K562 (cell line): ENCODE data around the gene SLC9C2. TPM values are rescaled to one million over a fixed set of nuclear protein-coding genes. Genes with fewer than 3 reads are reported as not detected.
A peak's percentile ranks its signal among the peaks of the same experiment; 100 is the strongest.

ENCODE experiments used
- CEBPB ChIP-seq: fragments of 450-650 bp; IDR thresholded peaks from 2 replicates; pipeline ENCODE4 v1.6.1; 2016; ENCODE audit warnings: missing genetic modification characterization, missing compliant biosample characterization
- CEBPG ChIP-seq, 3 experiments: fragments of 200-800 bp in 1 of 3; sonication (Bioruptor generic) in 1 of 3; sonication (generic) in 1 of 3; formaldehyde crosslinking in 1 of 3; IDR thresholded peaks in 2 of 3; conservative IDR thresholded peaks in 1 of 3; 2 replicates each; pipeline versions ENCODE4 v1.6.1 to v1.8.0; 2016 to 2022; ENCODE audit warnings: missing compliant biosample characterization in 2 of 3, missing genetic modification characterization in 2 of 3, mild to moderate bottlenecking in 1 of 3, missing genetic modification reagents in 1 of 3
- DPF2 ChIP-seq: fragments of 450-650 bp; IDR thresholded peaks from 2 replicates; pipeline ENCODE4 v1.6.1; 2016
- MAZ ChIP-seq, 2 experiments: fragments of 450-650 bp in 1 of 2; sonication (generic) in 1 of 2; formaldehyde crosslinking; IDR thresholded peaks in 1 of 2; conservative IDR thresholded peaks in 1 of 2; 2 replicates each; pipeline versions ENCODE4 v1.4.0 to v1.5.0; 2020; ENCODE audit warnings: mild to moderate bottlenecking in 1 of 2, missing genetic modification reagents in 1 of 2
- MNT ChIP-seq, 2 experiments: fragments of 450-650 bp; conservative IDR thresholded peaks; 2 replicates each; pipeline ENCODE4 v1.6.1; 2017; ENCODE audit warnings: mild to moderate bottlenecking in 2 of 2, moderate library complexity in 2 of 2
- MTA2 ChIP-seq: fragments of 450-650 bp; IDR thresholded peaks from 2 replicates; pipeline ENCODE4 v1.6.1; 2016; ENCODE audit warnings: low read depth
- NFIX ChIP-seq: fragments of 250-450 bp; sonication (Bioruptor Pico); IDR thresholded peaks from 2 replicates; pipeline ENCODE4 v1.4.0; 2020; ENCODE audit warnings: low read depth, mild to moderate bottlenecking, moderate library complexity
- SLC30A9 ChIP-seq: fragments of 250-450 bp; sonication (Bioruptor Pico); IDR thresholded peaks from 2 replicates; pipeline ENCODE4 v1.8.0; 2022; ENCODE audit warnings: mild to moderate bottlenecking, moderate library complexity
- SMAD1 ChIP-seq: fragments of 150-350 bp; IDR thresholded peaks from 2 replicates; pipeline ENCODE4 v1.6.1; 2014; ENCODE audit warnings: low read length, low read depth; ENCODE audit not compliant: partially characterized antibody
- SMARCB1 ChIP-seq: IDR thresholded peaks from 2 replicates; pipeline ENCODE4 v1.6.1; 2011; ENCODE audit warnings: improper control_type of control experiment, low read depth; ENCODE audit not compliant: insufficient read length
- U2AF2 ChIP-seq: fragments of 200-400 bp; formaldehyde crosslinking; optimal IDR thresholded peaks from 2 replicates; pipeline ENCODE3; 2017; ENCODE audit warnings: low read depth, mild to moderate bottlenecking, low read length
- ZNF239 ChIP-seq: fragments of 250-450 bp; sonication (Bioruptor Pico); IDR thresholded peaks from 2 replicates; pipeline ENCODE4 v1.4.0; 2020; ENCODE audit warnings: mild to moderate bottlenecking
- ZNF395 ChIP-seq: fragments of 200-800 bp; sonication (Bioruptor generic); IDR thresholded peaks from 2 replicates; pipeline ENCODE4 v1.6.1; 2017; ENCODE audit warnings: missing genetic modification characterization, missing compliant biosample characterization
- polyA plus RNA-seq, 8 experiments: library from polyadenylated mRNA; depleted of rRNA in 4 of 8; stranded (reverse) in 5 of 8; unstranded in 3 of 8; fragments of >200 nt; fragmentation: Nextera tagmentation in 2 of 8; fragmentation: Illumina TruSeq in 1 of 8; extraction: Ambion mirVana in 2 of 8; extraction: Trizol in 1 of 8; gene quantifications; 2 replicates each; pipeline versions ENCODE4 v1.2.1 to v1.2.3, GENCODE V29; 2011 to 2014; ENCODE audit warnings: inconsistent platforms in 1 of 8, missing spikeins in 1 of 8
- total RNA-seq, 7 experiments: library from RNA; depleted of rRNA in 6 of 7; stranded (reverse); fragments of >200 nt in 6 of 7; fragmentation: Illumina TruSeq in 2 of 7; extraction: Trizol in 2 of 7; gene quantifications; 2 replicates each; pipeline versions ENCODE4 v1.2.1 to v1.2.3, GENCODE V29; 2011 to 2021; ENCODE audit warnings: low replicate concordance in 1 of 7
- TF ChIP-seq, protein P1 (sequence below), 3 experiments: fragments of 200-800 bp in 1 of 3; fragments of 250-450 bp in 1 of 3; fragments of 450-650 bp in 1 of 3; sonication (Bioruptor Pico) in 1 of 3; sonication (Bioruptor generic) in 1 of 3; formaldehyde crosslinking in 1 of 3; IDR thresholded peaks; 2 replicates each; pipeline versions ENCODE4 v1.6.1 to v1.8.0; 2016 to 2022; ENCODE audit warnings: mild to moderate bottlenecking in 2 of 3, missing genetic modification characterization in 2 of 3, missing compliant biosample characterization in 1 of 3, moderate library complexity in 1 of 3
- TF ChIP-seq, protein P2 (sequence below): fragments of 250-450 bp; sonication (Bioruptor Pico); IDR thresholded peaks from 2 replicates; pipeline ENCODE4 v1.4.0; 2020; ENCODE audit warnings: borderline replicate concordance
- TF ChIP-seq, protein P3 (sequence below): fragments of 450-650 bp; conservative IDR thresholded peaks from 2 replicates; pipeline ENCODE4 v1.6.1; 2016; ENCODE audit warnings: missing genetic modification characterization, low read depth, mild to moderate bottlenecking, control low read depth, missing compliant biosample characterization

Gene SLC9C2
- total and polyA plus RNA-seq, 9 of the 15 experiments (the other 6 are each of a cell fraction or from before 2014, with no cell fraction given) = 0.11 to 0.22 (median 0.15) TPM; not detected in 5

DNA sequence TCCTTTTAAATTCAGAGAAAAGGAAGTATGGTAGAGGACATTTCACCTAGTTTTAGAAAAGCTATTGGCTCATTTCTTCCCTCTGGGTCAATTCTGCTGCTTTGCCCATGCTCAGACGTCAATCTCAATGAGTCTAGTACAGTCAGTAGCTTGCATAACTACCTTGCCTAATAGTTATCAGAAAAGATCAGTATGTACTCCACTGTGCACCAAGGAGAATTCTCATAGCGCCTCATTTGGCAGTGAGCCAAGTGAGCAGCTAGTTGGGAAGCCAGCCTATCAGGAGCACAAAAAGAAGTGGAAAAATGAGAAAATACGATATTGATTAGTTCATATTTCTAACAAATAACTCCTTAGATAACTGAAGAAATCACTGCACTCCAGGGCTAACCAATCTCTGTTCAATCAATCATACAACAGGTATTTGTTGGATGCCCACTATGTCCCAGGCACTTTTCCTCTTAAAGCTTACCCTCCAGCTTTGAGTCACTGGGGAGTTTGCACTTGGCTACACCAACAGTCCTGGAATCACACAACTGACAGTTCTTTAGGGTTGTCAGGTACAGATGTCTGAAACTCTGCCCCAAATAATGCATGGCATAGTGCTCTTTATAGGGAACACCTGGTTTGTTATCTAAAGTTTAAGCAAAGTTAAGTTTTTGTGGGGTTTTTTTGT lies 75.6 kb downstream of the SLC9C2 start (continued):
- TF ChIP-seq NFIX (CRISPR knock-in tag) = peak; percentile 96
- TF ChIP-seq SMAD1 = peak; percentile 55
- no peak for TF ChIP-seq MAZ (CRISPR knock-in tag; conservative IDR thresholded peaks at IDR 0.05 in 1 of 2, IDR thresholded peaks at IDR 0.05 in 1 of 2)
- TF ChIP-seq ZNF239 (CRISPR knock-in tag) = no peak
- no peak for TF ChIP-seq SLC30A9 (CRISPR knock-in tag)
- TF ChIP-seq, protein P1, sequence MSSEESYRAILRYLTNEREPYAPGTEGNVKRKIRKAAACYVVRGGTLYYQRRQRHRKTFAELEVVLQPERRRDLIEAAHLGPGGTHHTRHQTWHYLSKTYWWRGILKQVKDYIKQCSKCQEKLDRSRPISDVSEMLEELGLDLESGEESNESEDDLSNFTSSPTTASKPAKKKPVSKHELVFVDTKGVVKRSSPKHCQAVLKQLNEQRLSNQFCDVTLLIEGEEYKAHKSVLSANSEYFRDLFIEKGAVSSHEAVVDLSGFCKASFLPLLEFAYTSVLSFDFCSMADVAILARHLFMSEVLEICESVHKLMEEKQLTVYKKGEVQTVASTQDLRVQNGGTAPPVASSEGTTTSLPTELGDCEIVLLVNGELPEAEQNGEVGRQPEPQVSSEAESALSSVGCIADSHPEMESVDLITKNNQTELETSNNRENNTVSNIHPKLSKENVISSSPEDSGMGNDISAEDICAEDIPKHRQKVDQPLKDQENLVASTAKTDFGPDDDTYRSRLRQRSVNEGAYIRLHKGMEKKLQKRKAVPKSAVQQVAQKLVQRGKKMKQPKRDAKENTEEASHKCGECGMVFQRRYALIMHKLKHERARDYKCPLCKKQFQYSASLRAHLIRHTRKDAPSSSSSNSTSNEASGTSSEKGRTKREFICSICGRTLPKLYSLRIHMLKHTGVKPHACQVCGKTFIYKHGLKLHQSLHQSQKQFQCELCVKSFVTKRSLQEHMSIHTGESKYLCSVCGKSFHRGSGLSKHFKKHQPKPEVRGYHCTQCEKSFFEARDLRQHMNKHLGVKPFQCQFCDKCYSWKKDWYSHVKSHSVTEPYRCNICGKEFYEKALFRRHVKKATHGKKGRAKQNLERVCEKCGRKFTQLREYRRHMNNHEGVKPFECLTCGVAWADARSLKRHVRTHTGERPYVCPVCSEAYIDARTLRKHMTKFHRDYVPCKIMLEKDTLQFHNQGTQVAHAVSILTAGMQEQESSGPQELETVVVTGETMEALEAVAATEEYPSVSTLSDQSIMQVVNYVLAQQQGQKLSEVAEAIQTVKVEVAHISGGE (CRISPR knock-in tag; IDR thresholded peaks at IDR 0.05) = no peak
- TF ChIP-seq, protein P2, sequence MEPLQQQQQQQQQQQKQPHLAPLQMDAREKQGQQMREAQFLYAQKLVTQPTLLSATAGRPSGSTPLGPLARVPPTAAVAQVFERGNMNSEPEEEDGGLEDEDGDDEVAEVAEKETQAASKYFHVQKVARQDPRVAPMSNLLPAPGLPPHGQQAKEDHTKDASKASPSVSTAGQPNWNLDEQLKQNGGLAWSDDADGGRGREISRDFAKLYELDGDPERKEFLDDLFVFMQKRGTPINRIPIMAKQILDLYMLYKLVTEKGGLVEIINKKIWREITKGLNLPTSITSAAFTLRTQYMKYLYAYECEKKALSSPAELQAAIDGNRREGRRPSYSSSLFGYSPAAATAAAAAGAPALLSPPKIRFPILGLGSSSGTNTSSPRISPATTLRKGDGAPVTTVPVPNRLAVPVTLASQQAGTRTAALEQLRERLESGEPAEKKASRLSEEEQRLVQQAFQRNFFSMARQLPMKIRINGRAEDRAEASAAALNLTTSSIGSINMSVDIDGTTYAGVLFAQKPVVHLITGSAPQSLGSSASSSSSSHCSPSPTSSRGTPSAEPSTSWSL (CRISPR knock-in tag) = no peak
- TF ChIP-seq DPF2 = no peak
- TF ChIP-seq, protein P3, sequence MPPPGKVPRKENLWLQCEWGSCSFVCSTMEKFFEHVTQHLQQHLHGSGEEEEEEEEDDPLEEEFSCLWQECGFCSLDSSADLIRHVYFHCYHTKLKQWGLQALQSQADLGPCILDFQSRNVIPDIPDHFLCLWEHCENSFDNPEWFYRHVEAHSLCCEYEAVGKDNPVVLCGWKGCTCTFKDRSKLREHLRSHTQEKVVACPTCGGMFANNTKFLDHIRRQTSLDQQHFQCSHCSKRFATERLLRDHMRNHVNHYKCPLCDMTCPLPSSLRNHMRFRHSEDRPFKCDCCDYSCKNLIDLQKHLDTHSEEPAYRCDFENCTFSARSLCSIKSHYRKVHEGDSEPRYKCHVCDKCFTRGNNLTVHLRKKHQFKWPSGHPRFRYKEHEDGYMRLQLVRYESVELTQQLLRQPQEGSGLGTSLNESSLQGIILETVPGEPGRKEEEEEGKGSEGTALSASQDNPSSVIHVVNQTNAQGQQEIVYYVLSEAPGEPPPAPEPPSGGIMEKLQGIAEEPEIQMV (tag) = no peak
- no peak for TF ChIP-seq MNT (conservative IDR thresholded peaks at IDR 0.05)
- 0 out of 2 replicates have a peak, but pooled peaks have one; percentile 36 for TF ChIP-seq ZNF395 (CRISPR knock-in tag)
- peak; percentile 95 for TF ChIP-seq CEBPB (tag)
- TF ChIP-seq MTA2 = no peak
- no peak for TF ChIP-seq U2AF2
- TF ChIP-seq SMARCB1 = no peak
- TF ChIP-seq CEBPG (CRISPR knock-in tag; IDR thresholded peaks at IDR 0.05) = no peak
- TF ChIP-seq CEBPG (tag; conservative IDR thresholded peaks at IDR 0.05 in 1 of 2, IDR thresholded peaks at IDR 0.05 in 1 of 2) = peak; percentile 77 to 91
